Central memory CD8-positive, alpha-beta T cell (primary cell): ENCODE results near the gene MYH7.

Experiments used
- ATAC-seq: fragments of 150-1000 bp; cut with Tn5 transposase; replicated peaks from 2 replicates; pipeline ENCODE4 v1.10.0; 2022; ENCODE audit warnings: mild to moderate bottlenecking, moderate FRiP score, moderate number of reproducible peaks; ENCODE audit not compliant: poor library complexity, severe bottlenecking; ENCODE audit errors: extremely low read depth
- DNase-seq, 2 donors: peaks; one replicate each; pipeline ENCODE4 v3.0.0; 2021; ENCODE audit warnings: low spot score in 2 of 2
- H3K27ac Mint-ChIP-seq: one replicate; pipeline ENCODE4 v1.8.0; 2022; ENCODE audit warnings: low read depth, mild to moderate bottlenecking, moderate library complexity, mixed read lengths
- H3K27me3 Mint-ChIP-seq: one replicate; pipeline ENCODE4 v1.8.0; 2022; ENCODE audit warnings: mixed read lengths
- H3K36me3 Mint-ChIP-seq: one replicate; pipeline ENCODE4 v1.8.0; 2022; ENCODE audit warnings: mild to moderate bottlenecking, moderate library complexity, mixed read lengths; ENCODE audit not compliant: insufficient read depth
- H3K4me1 Mint-ChIP-seq: one replicate; pipeline ENCODE4 v1.8.0; 2022; ENCODE audit warnings: mixed read lengths
- H3K4me3 Mint-ChIP-seq: one replicate; pipeline ENCODE4 v1.8.0; 2022; ENCODE audit warnings: mild to moderate bottlenecking, moderate library complexity, mixed read lengths
- H3K9me3 Mint-ChIP-seq: one replicate; pipeline ENCODE4 v1.8.0; 2022; ENCODE audit warnings: mixed read lengths

Gene MYH7

DNA sequence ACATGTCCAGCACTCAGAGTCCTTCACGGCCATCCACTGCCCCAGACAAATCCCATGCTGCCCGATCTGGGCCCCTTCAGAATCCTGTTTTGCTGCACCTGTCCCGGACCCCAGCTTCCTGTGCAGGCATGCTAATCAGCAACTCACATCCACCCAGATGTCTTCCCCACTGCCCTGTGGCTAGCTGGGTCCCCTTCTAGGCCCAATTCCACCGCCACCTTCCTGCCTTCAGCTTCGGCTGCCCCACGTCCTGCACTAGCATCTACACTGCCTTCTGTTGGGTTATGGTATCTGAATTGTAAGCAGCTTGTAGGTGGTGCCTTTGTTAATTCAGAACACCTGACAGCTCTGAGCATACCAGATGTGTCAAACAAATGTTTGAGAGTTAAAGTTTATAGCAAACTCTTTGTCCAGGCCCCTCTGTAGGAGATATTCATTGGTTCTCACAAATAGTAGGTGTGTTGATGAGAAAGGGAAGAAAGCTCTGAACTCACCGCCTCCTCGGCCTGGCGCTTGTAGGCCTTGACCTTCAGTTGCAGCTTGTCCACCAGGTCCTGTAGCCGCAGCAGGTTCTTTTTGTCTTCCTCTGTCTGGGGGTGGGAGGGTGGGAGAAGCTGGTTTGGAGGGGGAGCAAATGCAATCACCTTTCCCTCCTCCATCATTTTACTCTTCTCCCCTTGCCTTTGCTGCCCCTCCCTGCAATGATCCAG lies 52.6 kb downstream of the MYH7 start:
- peaks cover 3% of the 10 kb centered on the region for H3K36me3 Mint-ChIP-seq
- no peak overlapping the region for H3K4me3 Mint-ChIP-seq
- no peak overlapping the region for H3K27ac Mint-ChIP-seq
- no peaks in the 10 kb centered on the region for H3K9me3 Mint-ChIP-seq
- DNase-seq = no peak
- no peak for ATAC-seq
- H3K4me1 Mint-ChIP-seq = no peaks in the 10 kb centered on the region
- peaks cover 61% of the 10 kb centered on the region for H3K27me3 Mint-ChIP-seq

DNA sequence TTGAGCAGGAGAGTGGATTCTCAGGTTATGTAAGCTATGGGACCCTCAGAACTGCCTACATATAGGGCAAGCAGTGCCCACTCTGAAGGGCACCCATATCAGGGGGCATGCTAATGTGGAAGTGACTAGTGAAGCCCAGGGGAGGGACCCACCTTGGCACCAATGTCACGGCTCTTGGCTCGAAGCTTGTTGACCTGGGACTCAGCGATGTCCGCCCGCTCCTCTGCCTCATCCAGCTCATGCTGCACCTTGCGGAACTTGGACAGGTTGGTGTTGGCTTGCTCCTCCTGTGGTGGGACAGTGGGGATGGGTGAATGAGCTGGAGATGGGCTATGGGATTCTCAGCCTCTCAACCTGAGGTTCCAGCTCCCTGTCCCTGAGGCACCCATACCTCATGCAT lies 53.2 kb downstream of the MYH7 start:
- DNase-seq = no peak
- Mint-ChIP-seq H3K27ac (no peak overlapping the region), H3K36me3 (peaks cover 3% of the 10 kb centered on the region), H3K4me1 (no peaks in the 10 kb centered on the region), H3K27me3 (peaks cover 61% of the 10 kb centered on the region), H3K9me3 (no peaks in the 10 kb centered on the region), H3K4me3 (no peak overlapping the region)
- ATAC-seq = no peak

DNA sequence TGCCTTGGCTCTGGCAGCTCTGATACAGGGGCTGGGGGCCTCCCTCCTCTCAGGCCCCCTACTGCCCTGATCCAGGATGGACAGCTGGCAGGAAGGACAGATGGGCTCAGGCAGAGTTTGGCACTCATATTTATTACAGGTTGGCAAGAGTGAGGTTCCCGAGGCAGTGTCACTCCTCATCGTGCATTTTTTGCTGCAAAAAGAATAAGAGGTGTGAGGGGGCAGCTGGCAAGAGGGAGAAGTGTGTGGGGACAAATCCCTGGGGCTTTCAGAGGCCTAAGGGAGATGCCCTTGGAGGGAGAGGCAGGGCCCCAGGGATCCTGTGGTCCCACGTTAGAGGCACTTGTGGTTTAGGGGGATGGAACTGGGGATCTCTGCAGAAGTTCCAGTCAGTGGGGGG lies 53.6 kb downstream of the MYH7 start:
- Mint-ChIP-seq H3K36me3 (peaks cover 3% of the 10 kb centered on the region), H3K27me3 (peaks cover 63% of the 10 kb centered on the region), H3K27ac (no peak overlapping the region), H3K4me3 (no peak overlapping the region), H3K9me3 (no peaks in the 10 kb centered on the region), H3K4me1 (no peaks in the 10 kb centered on the region)
- no peak for DNase-seq
- no peak for ATAC-seq

DNA sequence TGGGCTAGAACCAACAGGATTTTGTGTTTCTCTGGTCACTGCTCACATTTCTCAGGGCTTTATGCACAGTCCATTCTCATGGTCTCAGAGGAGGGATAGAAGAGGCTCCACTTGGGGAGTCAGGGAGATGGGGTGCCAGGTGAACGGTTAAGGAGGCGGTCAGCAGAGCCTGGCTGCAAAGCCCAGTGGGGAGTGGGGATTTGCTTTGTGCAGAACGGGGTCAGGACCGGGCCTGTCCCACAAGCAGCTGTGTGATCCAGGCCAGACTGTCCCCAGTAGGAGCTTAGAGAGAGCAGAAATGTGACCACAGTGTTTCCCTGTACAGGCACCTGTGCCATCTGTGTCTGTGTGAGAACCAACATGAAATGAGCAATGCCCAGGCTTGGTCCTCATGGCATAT lies 54.5 kb downstream of the MYH7 start:
- no peaks in the 10 kb centered on the region for H3K9me3 Mint-ChIP-seq
- peaks cover 65% of the 10 kb centered on the region for H3K27me3 Mint-ChIP-seq
- no peak for ATAC-seq
- no peak overlapping the region for H3K4me3 Mint-ChIP-seq
- no peak overlapping the region for H3K27ac Mint-ChIP-seq
- DNase-seq = no peak
- H3K4me1 Mint-ChIP-seq = no peaks in the 10 kb centered on the region
- peaks cover 3% of the 10 kb centered on the region for H3K36me3 Mint-ChIP-seq

DNA sequence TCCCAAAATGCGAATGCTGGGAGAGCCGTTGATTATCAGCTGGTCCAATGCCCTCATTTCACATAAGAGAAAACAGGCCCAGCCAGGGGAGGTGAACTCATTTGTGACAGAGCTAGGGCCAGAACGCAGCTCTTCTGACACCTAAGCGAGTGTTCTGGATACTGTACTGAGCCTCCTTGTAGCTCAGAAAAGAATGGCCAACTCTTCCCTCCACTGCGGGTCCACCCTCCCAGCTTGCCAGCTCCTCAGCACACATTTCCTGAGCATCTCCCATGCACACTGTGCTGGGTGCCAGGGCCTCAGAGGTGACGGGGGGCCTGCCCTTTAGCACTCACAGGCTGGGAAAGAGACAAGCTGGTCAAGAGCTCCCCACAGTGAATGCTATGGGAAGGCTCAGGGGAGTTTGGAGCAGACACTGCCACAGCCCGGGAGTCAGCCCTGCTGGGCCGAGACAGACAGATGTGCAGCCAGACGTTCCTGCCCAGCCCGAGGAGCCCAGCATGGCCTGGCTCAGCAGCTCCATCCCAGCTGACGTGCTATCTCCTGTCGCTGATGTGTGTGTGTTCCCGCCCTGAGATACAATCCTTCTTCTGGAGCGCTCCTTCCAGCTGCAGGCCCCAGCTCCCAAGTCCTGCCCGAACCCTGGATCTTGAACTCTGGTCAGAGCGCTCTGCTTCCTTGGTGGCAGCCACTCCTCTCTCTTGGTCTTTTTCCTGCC lies 55.1 kb downstream of the MYH7 start:
- no peak for DNase-seq
- no peak for ATAC-seq
- Mint-ChIP-seq H3K27me3 (peaks cover 65% of the 10 kb centered on the region), H3K27ac (no peak overlapping the region), H3K4me3 (no peak overlapping the region), H3K4me1 (no peaks in the 10 kb centered on the region), H3K9me3 (no peaks in the 10 kb centered on the region), H3K36me3 (peaks cover 3% of the 10 kb centered on the region)

DNA sequence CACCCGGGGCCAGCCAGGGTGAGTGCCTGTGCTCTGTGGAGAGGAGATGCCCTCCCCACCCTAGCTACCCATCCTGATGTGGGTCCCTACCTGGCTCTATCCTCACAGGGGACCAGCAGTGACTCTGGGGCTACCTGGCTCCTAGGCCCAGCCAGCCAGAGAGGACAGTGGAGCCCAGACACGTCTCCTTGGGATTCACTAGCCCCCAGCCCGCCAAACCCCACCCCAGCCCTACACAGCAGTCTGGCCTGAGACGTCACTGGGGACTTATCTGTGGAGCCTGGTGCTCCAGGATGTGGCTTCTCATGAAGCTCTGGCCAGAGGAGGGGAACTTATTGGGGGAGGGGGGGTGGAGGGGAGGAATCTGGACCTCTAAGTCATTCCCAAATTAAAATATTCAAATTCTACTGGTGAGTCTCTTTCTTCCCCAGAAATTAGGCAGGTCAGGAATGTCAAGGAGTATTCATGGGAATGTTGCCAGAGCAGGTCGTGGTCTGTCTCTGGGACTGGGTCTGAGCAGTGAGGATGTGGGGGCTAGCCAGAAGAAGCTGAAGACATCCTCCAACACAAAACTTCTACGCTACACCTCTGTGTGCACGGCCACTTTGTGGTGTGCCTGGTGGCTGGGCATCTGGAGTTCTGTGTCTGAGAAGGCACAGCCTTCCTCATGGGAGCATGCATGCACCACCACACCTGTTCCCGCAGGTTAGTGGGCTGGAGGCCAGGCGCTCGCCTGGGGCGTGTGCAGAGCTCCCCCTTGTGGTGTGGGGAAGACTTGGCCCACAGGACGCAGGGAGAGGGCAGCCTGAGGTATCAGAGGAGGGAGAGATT lies 55.9 kb downstream of the MYH7 start:
- H3K27me3 Mint-ChIP-seq = peaks cover 62% of the 10 kb centered on the region

DNA sequence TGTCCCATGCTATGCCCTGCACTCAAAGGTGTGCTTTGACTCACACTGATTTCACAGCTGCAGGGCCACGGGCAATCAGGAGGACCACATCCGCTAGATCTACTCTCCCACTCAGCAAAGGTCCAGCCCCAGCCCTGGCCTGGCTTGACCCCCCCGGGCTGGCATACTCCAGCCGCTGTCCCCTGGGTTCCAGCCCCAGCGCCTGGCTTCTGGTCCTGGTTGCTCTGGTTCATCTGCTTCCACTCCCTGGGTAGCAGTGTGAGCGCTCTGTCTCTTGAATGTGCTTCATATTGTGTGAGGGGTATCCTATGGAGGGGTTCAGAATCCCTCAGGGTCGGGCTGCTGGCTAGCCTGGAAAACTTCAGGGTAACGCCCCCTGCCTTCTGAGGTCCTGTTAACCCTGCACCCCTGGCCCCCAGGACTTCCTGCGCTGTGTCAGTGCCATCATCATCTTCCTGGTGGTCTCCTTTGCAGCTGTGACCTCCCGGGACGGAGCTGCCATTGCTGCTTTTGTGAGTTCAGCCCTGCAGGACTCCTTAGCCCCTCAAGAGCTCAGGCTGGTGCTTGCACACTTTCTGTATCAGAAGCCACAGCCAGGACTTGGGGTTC lies 56.7 kb downstream of the MYH7 start:
- Mint-ChIP-seq H3K4me1 (no peaks in the 10 kb centered on the region), H3K9me3 (no peaks in the 10 kb centered on the region), H3K27ac (no peak overlapping the region), H3K36me3 (peaks cover 3% of the 10 kb centered on the region), H3K4me3 (no peak overlapping the region), H3K27me3 (peaks cover 55% of the 10 kb centered on the region)
- ATAC-seq (no peak), DNase-seq (no peak)

More for the DNA sequence above, 55.9 kb downstream of the MYH7 start:
- no peaks in the 10 kb centered on the region for H3K9me3 Mint-ChIP-seq
- H3K4me1 Mint-ChIP-seq = no peaks in the 10 kb centered on the region
- peaks cover 3% of the 10 kb centered on the region for H3K36me3 Mint-ChIP-seq
- ATAC-seq = peak; percentile 62
- H3K4me3 Mint-ChIP-seq = no peak overlapping the region
- H3K27ac Mint-ChIP-seq = no peak overlapping the region
- DNase-seq = peak; percentile 32 to 44

DNA sequence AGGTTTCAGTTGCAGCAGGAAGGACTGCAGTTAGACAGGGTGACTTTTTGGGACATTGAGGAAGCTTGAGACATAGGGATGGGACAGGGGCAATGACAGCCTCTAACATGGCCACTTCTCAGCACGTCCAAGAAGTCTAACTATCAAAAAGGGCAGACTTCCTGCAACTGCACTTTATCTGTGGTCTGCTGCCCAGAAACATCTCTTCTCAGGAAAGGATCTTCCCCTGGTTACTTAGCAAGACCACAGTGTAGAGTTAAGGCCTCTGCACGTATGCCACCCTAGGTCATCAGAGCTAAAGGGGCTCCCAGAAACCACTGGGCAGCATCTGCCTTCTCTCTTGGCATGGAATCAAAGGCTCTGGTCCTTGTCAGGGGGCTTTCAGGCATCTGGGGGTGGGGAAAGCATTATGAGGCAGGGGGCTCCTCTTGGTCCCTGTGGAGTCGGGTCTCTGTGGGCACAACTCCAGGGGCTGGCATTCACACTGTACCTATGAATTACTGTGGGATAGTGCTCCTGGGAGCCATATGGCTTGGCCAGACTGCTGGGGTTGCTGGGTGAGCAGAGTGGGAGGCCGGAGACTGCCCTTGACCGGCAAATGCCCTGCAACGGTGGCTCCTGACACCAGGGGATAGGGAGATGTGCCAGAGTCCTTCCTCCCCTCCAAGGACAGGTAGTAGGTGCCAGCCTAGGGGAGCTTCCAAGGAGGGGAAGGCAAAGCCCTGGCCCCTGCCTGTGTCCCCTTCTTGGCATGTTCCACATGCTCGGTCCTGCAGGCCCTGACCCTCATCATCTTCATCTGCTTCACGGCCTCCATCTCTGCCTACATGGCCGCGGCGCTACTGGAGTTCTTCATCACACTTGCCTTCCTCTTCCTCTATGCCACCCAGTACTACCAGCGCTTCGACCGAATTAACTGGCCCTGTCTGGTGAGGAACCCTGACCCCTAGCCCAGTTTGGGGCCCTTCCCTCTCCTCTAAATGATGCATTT lies 57.6 kb downstream of the MYH7 start:
- ATAC-seq (no peak), DNase-seq (no peak)
- Mint-ChIP-seq H3K9me3 (no peaks in the 10 kb centered on the region), H3K27me3 (peaks cover 53% of the 10 kb centered on the region), H3K4me3 (no peak overlapping the region), H3K27ac (no peak overlapping the region), H3K4me1 (no peaks in the 10 kb centered on the region), H3K36me3 (peaks cover 4% of the 10 kb centered on the region)

DNA sequence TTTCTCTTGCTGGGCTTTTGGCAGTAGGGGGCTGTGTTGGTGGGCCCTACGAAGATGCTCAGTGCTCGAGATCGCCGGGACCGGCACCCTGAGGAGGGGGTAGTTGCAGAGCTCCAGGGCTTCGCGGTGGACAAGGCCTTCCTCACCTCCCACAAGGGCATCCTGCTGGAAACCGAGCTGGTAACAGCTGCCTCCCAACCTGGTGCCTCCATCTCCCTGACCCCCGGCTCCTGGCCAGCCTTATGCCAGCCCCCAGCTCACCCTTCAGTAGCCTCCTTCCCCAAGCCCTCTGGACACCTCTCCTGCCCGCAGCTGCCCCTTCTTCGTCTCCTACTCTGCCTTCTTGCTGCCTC lies 58.3 kb downstream of the MYH7 start:
- H3K36me3 Mint-ChIP-seq = peaks cover 1% of the 10 kb centered on the region
- no peak for ATAC-seq

DNA sequence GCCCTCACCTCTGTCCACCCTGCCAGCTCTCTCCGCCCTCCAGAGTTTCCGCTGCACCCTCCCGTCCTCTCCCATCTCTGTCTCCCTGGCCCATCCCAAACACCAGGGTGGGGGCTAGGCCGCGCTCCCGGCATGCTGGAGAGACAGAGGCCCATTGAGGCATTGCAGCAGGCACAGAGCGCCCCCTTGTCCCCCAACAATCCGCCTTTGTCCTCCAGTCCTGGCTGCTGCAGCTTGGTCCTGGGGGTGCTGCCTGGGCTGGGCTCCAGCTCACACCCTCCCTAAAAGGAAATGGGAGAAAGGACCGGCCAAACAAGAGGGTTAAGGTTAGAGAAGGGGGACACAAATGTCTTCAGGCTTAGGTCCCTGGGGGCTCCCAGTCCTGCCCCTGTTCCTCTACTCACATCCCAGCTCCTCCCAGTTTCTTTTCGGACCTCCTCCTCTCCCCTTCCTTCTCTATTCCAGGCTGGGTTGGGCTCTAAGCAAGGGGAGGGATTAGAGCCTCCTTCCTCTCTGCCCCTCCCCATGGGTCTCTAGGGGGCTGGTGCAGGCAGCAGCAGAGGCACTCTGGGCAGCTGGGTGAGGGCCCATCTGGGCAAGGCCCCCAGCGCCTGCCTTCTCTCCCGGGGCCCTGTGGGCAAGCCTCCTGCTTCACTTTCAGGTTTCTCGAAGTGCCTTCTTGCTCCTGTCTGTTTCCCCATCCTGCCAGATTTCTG lies 58.8 kb downstream of the MYH7 start, which contains the start of gene CMTM5:
CMTM5 (plus strand) TSS at position 565 of the 716 bp plus-strand sequence. CDS start 206 bp downstream, outside the sequence.
- no peak within 1 kb of the TSS for H3K27ac Mint-ChIP-seq
- ATAC-seq (no peak), DNase-seq (no peak)
- no peaks in the 10 kb centered on the region for H3K4me1 Mint-ChIP-seq
- peaks cover 44% of the 10 kb centered on the region for H3K27me3 Mint-ChIP-seq
- H3K9me3 Mint-ChIP-seq = no peaks in the 10 kb centered on the region
- peaks cover 1% of the 10 kb centered on the region for H3K36me3 Mint-ChIP-seq
- no peak within 1 kb of the TSS for H3K4me3 Mint-ChIP-seq

More for the DNA sequence above, 58.3 kb downstream of the MYH7 start:
- Mint-ChIP-seq H3K27me3 (peaks cover 46% of the 10 kb centered on the region), H3K4me1 (no peaks in the 10 kb centered on the region), H3K27ac (no peak overlapping the region), H3K4me3 (no peak overlapping the region), H3K9me3 (no peaks in the 10 kb centered on the region)
- DNase-seq = no peak

DNA sequence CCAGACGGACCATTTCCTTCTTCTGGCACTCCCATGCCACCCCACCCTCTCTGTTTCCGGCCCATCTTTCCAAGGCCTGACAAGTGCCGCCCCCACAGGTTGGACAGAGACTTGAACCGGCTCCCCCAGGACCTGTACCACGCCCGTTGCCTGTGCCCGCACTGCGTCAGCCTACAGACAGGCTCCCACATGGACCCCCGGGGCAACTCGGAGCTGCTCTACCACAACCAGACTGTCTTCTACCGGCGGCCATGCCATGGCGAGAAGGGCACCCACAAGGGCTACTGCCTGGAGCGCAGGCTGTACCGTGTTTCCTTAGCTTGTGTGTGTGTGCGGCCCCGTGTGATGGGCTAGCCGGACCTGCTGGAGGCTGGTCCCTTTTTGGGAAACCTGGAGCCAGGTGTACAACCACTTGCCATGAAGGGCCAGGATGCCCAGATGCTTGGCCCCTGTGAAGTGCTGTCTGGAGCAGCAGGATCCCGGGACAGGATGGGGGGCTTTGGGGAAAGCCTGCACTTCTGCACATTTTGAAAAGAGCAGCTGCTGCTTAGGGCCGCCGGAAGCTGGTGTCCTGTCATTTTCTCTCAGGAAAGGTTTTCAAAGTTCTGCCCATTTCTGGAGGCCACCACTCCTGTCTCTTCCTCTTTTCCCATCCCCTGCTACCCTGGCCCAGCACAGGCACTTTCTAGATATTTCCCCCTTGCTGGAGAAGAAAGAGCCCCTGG lies 59.8 kb downstream of the MYH7 start:
- H3K4me3 Mint-ChIP-seq = no peak overlapping the region
- H3K9me3 Mint-ChIP-seq = no peaks in the 10 kb centered on the region
- H3K36me3 Mint-ChIP-seq = peaks cover 1% of the 10 kb centered on the region
- H3K27me3 Mint-ChIP-seq = peaks cover 43% of the 10 kb centered on the region
- no peaks in the 10 kb centered on the region for H3K4me1 Mint-ChIP-seq
- DNase-seq = no peak
- no peak overlapping the region for H3K27ac Mint-ChIP-seq
- no peak for ATAC-seq
